Keratinocyte (primary cell): ENCODE results near the gene MYOM1. TPM values are rescaled to one million over a fixed set of nuclear protein-coding genes. Genes with fewer than 3 reads are reported as not detected.
"Not testable (repeated sequence)": the region's sequence is repeated elsewhere in the genome, so short reads cannot be mapped to it uniquely, and the experiment has no call there.

ENCODE experiments used
- DNase-seq: peaks from one replicate; pipeline ENCODE4 v3.0.0-alpha.2; 2011; ENCODE audit warnings: low read depth, missing footprints, low spot score
- FAIRE-seq: peaks from 2 replicates; lab custom pipeline; 2011; peaks lifted over from hg19 to GRCh38; lab: Jason Lieb, UNC
- H2AFZ ChIP-seq: 2 replicates; pipeline ENCODE4 v1.6.0; 2012; ENCODE audit warnings: low read length, control low read depth, inconsistent platforms; ENCODE audit not compliant: control insufficient read depth
- H3K27ac ChIP-seq: 2 replicates; pipeline ENCODE4 v1.5.1; 2011; ENCODE audit warnings: low read length; ENCODE audit not compliant: control insufficient read depth, insufficient read depth
- H3K27me3 ChIP-seq: 3 replicates; pipeline ENCODE4 v1.6.0; 2011; ENCODE audit warnings: low read length; ENCODE audit not compliant: control insufficient read depth, insufficient read depth; ENCODE audit errors: extremely low read depth
- H3K36me3 ChIP-seq, 2 experiments: 2 replicates in 1 of 2; 3 replicates in 1 of 2; pipeline ENCODE4 v1.5.1; 2011; ENCODE audit warnings: low read length in 2 of 2, mild to moderate bottlenecking in 1 of 2; ENCODE audit not compliant: control insufficient read depth in 2 of 2, insufficient read depth in 2 of 2; ENCODE audit errors: extremely low read depth in 1 of 2
- H3K4me1 ChIP-seq: 3 replicates; pipeline ENCODE4 v1.5.1; 2011; ENCODE audit warnings: low read length; ENCODE audit not compliant: control insufficient read depth, insufficient read depth; ENCODE audit errors: extremely low read depth
- H3K4me2 ChIP-seq: 3 replicates; pipeline ENCODE4 v1.6.0; 2011; ENCODE audit warnings: low read depth, low read length; ENCODE audit not compliant: control insufficient read depth, insufficient read depth; ENCODE audit errors: extremely low read depth
- H3K4me3 ChIP-seq, 3 experiments: fragments of 200-600 bp in 1 of 3; sonication (generic) in 1 of 3; 2 replicates in 2 of 3; 3 replicates in 1 of 3; pipeline ENCODE4 v1.5.1; 2011 to 2016; ENCODE audit warnings: low read length in 3 of 3, mild to moderate bottlenecking in 3 of 3, control low read depth in 2 of 3, inconsistent platforms in 1 of 3, low read depth in 1 of 3, mixed read lengths in 1 of 3, mixed run types in 1 of 3, moderate library complexity in 1 of 3; ENCODE audit not compliant: control insufficient read depth in 2 of 3, insufficient read depth in 2 of 3; ENCODE audit errors: extremely low read depth in 1 of 3
- H3K79me2 ChIP-seq: 2 replicates; pipeline ENCODE4 v1.6.0; 2012; ENCODE audit warnings: low read length; ENCODE audit not compliant: control insufficient read depth, insufficient read depth
- H3K9ac ChIP-seq: 3 replicates; pipeline ENCODE4 v1.6.0; 2011; ENCODE audit warnings: low read length; ENCODE audit not compliant: control insufficient read depth, insufficient read depth; ENCODE audit errors: extremely low read depth
- H3K9me1 ChIP-seq: 3 replicates; pipeline ENCODE4 v1.6.0; 2011; ENCODE audit warnings: low read length; ENCODE audit not compliant: control insufficient read depth, insufficient read depth; ENCODE audit errors: extremely low read depth
- H3K9me3 ChIP-seq: 2 replicates; pipeline ENCODE4 v1.5.1; 2012; ENCODE audit warnings: low read depth, low read length; ENCODE audit not compliant: control insufficient read depth
- H4K20me1 ChIP-seq: 3 replicates; pipeline ENCODE4 v1.6.0; 2011; ENCODE audit warnings: low read length; ENCODE audit not compliant: control insufficient read depth, insufficient read depth; ENCODE audit errors: extremely low read depth
- CTCF ChIP-seq, 3 experiments: IDR thresholded peaks in 1 of 3; conservative IDR thresholded peaks in 1 of 3; optimal IDR thresholded peaks in 1 of 3; 2 replicates in 2 of 3; 3 replicates in 1 of 3; pipeline versions ENCODE3 to v1.5.1; 2011; ENCODE audit warnings: low read length in 3 of 3, mild to moderate bottlenecking in 3 of 3, moderate library complexity in 2 of 3, control low read depth in 1 of 3, inconsistent platforms in 1 of 3; ENCODE audit not compliant: insufficient read depth in 2 of 3; ENCODE audit errors: extremely low read depth in 1 of 3
- EZH2 ChIP-seq: IDR thresholded peaks from one replicate; pipeline ENCODE4 v1.6.1; 2012; ENCODE audit warnings: inconsistent platforms, mild to moderate bottlenecking, low read length, moderate library complexity
- dilution Hi-C: fragments of 300-500 bp; cut with MboI; formaldehyde crosslinking; loops from one replicate; pipeline ENCODE4 v1.7.0; 2020; ENCODE audit warnings: low sequenced_read_pairs; ENCODE audit not compliant: extremely low pct_ligation_motif_present
- polyA plus RNA-seq, 5 experiments: library from polyadenylated mRNA; depleted of rRNA in 3 of 5; stranded (reverse) in 3 of 5; stranded (forward) in 1 of 5; unstranded in 1 of 5; fragments of >200 nt; gene quantifications; 1 replicate in 1 of 5; 2 replicates in 3 of 5; 3 replicates in 1 of 5; pipeline versions ENCODE4 v1.2.1 to v1.2.3, GENCODE V29; 2011 to 2012; ENCODE audit warnings: missing spikeins in 2 of 5, low read depth in 1 of 5, low replicate concordance in 1 of 5

Gene MYOM1
- polyA plus RNA-seq, 1 donor (not counting 4 experiments of a cell fraction or from before 2014, with no cell fraction given), result 0.03 TPM

GRCh38 chr18:3223356-3223755, 3.6 kb upstream of the MYOM1 start:
- no peaks in the 10 kb centered on the region for H3K9me3 ChIP-seq
- no peaks in the 10 kb centered on the region for H3K27me3 ChIP-seq
- H3K9me1 ChIP-seq, result no peaks in the 10 kb centered on the region
- TF ChIP-seq CTCF (optimal IDR thresholded peaks at IDR 0.05 in 1 of 3, IDR thresholded peaks at IDR 0.05 in 1 of 3, conservative IDR thresholded peaks at IDR 0.05 in 1 of 3; ENCODE audit: extremely low read depth in 1 of 3, insufficient read depth in 2 of 3, low read length in 3 of 3) (no peak), EZH2 (no peak)
- H3K79me2 ChIP-seq, result no peaks in the 10 kb centered on the region
- H3K9ac ChIP-seq, result no peak overlapping the region
- FAIRE-seq (no peak), DNase-seq (no peak)
- H3K4me2 ChIP-seq, result no peak overlapping the region
- H3K4me1 ChIP-seq, result no peaks in the 10 kb centered on the region
- no peak overlapping the region for H3K27ac ChIP-seq
- H3K4me3 ChIP-seq, result no peak overlapping the region
- H3K36me3 ChIP-seq, result no peaks in the 10 kb centered on the region
- dilution Hi-C loops, result no loop called here
- no peaks in the 10 kb centered on the region for H4K20me1 ChIP-seq
- H2AFZ ChIP-seq, result no peak overlapping the region

- DNase-seq, result no peak
- H3K27ac ChIP-seq, result no peak overlapping the region
- H3K9ac ChIP-seq, result no peak overlapping the region
- no peaks in the 10 kb centered on the region for H3K9me3 ChIP-seq
- H3K27me3 ChIP-seq, result no peaks in the 10 kb centered on the region
- H3K9me1 ChIP-seq, result no peaks in the 10 kb centered on the region
- H3K4me2 ChIP-seq, result no peak overlapping the region
- no peaks in the 10 kb centered on the region for H4K20me1 ChIP-seq
- no peaks in the 10 kb centered on the region for H3K4me1 ChIP-seq
- dilution Hi-C loops, result no loop called here
- no peak overlapping the region for H3K4me3 ChIP-seq
- H2AFZ ChIP-seq, result no peak overlapping the region
- TF ChIP-seq CTCF (optimal IDR thresholded peaks at IDR 0.05 in 1 of 3, IDR thresholded peaks at IDR 0.05 in 1 of 3, conservative IDR thresholded peaks at IDR 0.05 in 1 of 3; ENCODE audit: extremely low read depth in 1 of 3, insufficient read depth in 2 of 3, low read length in 3 of 3) (no peak), EZH2 (no peak)
- H3K36me3 ChIP-seq, result no peaks in the 10 kb centered on the region
- H3K79me2 ChIP-seq, result no peaks in the 10 kb centered on the region
- no peak for FAIRE-seq
These were observed 1.7 kb upstream of the MYOM1 start for GRCh38 chr18:3221496-3221895.

GRCh38 chr18:3220868-3221267, 1.1 kb upstream of the MYOM1 start:
- H3K9ac ChIP-seq, H3K36me3 ChIP-seq, dilution Hi-C loops, H3K4me2 ChIP-seq, H2AFZ ChIP-seq, DNase-seq, H4K20me1 ChIP-seq, H3K79me2 ChIP-seq, H3K9me3 ChIP-seq, FAIRE-seq, H3K27ac ChIP-seq, H3K27me3 ChIP-seq, H3K4me1 ChIP-seq, H3K9me1 ChIP-seq, H3K4me3 ChIP-seq: not testable (repeated sequence)
